Left kidney (tissue), 1 donor: ENCODE measurements around the gene MAU2. TPM values are rescaled to one million over a fixed set of nuclear protein-coding genes. Genes with fewer than 3 reads are reported as not detected.

Source experiments
- polyA plus RNA-seq: library from polyadenylated mRNA; unstranded; fragments of 120-200 nt; gene quantifications from one replicate; pipeline ENCODE4 v1.2.1, GENCODE V29; 2013; ENCODE audit not compliant: insufficient read length

Gene MAU2
- polyA plus RNA-seq, 1 donor, result 70.1 TPM

Other genes starting within 250 kb of the MAU2 start
- gene TMEM161A, start 182.4 kb upstream of the MAU2 start, polyA plus RNA-seq, result 26.1 TPM
- gene MEF2B, start 150.6 kb upstream of the MAU2 start, polyA plus RNA-seq, result 1.8 TPM
- 18.7 TPM for gene BORCS8, start 128.7 kb upstream of the MAU2 start, polyA plus RNA-seq
- gene RFXANK, start 128.6 kb upstream of the MAU2 start, polyA plus RNA-seq, result 62.1 TPM
- gene NR2C2AP, start 117.4 kb upstream of the MAU2 start, polyA plus RNA-seq, result 11.4 TPM
- 0.05 TPM for gene NCAN, start 108.9 kb upstream of the MAU2 start, polyA plus RNA-seq
- gene TM6SF2, start 47.5 kb upstream of the MAU2 start, polyA plus RNA-seq, result 3.4 TPM
- gene SUGP1, start 320 bp upstream of the MAU2 start, polyA plus RNA-seq, result 57.4 TPM
- gene GATAD2A, start 84.8 kb downstream of the MAU2 start, polyA plus RNA-seq, result 43.1 TPM
- gene TSSK6, start 194.7 kb downstream of the MAU2 start, polyA plus RNA-seq, result 0.91 TPM
- 225 TPM for gene NDUFA13, start 195.4 kb downstream of the MAU2 start, polyA plus RNA-seq
- gene YJEFN3, start 208.1 kb downstream of the MAU2 start, polyA plus RNA-seq, result 11.6 TPM
- 0.17 TPM for gene CILP2, start 217.4 kb downstream of the MAU2 start, polyA plus RNA-seq